Urothelium cell line (cell line): ENCODE data around the gene SLC24A3.
A peak's percentile ranks its signal among the peaks of the same experiment; 100 is the strongest.

Source experiments
- DNase-seq: peaks from one replicate; pipeline ENCODE4 v3.0.0; 2011; ENCODE audit warnings: low spot score, mixed read lengths
- FAIRE-seq: peaks from 2 replicates; lab custom pipeline; 2011; peaks lifted over from hg19 to GRCh38; lab: Jason Lieb, UNC

The SLC24A3 gene

DNA sequence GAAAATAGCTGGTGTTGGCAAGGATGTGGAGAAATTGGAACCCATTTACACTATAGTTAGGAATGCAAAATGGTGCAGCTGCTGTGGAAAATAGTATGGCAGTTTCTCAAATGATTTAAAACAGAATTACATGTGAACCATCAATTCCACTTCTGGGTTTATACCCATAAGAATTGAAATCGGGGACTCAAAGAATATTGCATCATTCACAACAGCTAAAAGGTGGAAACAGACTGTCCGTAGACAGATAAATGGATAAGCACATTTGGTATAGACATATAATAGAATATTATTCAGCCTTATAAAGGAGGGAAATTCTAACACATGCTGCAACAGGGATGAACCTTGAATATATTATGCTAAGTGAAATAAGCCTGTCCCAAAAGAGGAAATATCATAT, 355.7 kb downstream of the SLC24A3 start:
- FAIRE-seq = no peak

GRCh38 chr20:19571996-19572395, 359.6 kb downstream of the SLC24A3 start:
- no peak for FAIRE-seq
- no peak for DNase-seq

More for the DNA sequence above, 355.7 kb downstream of the SLC24A3 start:
- DNase-seq = no peak

DNA sequence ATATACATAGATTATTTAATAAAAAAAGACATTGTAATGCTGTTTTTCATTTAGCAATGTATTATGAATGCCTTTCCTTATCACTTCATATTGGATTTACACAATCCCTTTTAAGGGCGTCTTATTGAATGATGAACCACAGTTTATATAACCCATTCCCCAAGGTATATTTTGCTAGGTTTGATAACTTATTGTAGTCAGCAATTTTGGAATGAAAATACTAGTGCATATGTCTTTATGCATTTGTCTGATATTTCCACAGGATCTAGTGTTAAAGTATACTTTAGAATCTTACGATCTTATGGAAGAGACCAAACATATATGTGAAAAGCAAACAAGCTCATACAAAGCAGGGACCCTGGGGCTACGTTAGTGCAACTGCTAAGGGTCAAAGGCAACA, 365.2 kb downstream of the SLC24A3 start:
- no peak for FAIRE-seq

DNA sequence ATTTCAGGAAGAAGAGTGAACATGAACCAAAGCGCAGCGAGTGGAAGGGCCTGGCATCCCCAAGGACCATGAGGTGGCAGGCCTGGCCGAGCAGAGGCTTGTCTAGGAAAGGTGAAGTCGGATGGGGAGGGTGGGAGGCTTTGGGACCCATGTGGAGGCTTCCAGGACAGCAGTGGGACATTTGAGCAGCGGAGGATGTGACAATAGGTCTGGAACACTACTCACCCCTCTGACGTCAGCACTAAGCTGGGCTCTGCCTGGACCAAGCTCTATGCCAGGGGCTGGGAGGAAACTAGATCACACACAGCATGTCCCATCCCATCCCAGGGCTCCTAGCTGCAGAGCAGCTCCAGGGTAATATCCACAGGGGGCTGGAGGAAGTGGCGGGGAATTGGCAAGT, 370.3 kb downstream of the SLC24A3 start:
- FAIRE-seq (no peak), DNase-seq (no peak)

More for the DNA sequence above, 365.2 kb downstream of the SLC24A3 start:
- DNase-seq = no peak

DNA sequence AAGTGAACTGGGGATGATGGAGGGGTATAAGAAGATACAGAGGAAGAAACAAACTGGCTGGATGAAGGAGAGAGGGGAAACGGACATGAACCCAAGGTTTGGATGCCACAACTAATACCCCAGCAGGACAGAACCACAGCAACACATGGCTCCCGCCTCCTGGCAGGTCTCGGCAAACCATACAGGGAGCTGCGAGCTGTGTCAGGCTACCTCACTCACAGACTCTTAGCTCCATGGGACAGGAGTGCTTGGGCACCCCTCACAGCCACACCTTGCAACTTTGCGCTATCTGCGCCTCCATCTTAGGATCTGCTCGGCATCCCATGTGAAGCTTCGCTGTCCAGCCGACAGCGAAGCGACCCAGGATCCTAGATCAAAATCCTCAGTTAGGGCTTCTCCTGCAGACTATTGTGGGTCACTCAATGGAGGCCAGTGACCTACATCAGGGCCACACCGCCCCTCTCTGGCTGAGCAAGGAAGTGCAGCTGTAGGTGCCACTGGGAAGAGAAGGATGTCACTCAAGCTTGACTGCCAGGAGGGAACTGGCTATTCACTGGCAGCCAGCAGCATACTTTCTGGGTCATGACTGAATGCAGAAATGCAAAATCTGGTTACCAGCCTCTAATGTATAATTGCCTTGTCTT, 371.2 kb downstream of the SLC24A3 start:
- FAIRE-seq = no peak
- DNase-seq = peak; percentile 41

GRCh38 chr20:19588241-19588640, 375.8 kb downstream of the SLC24A3 start:
- DNase-seq (no peak), FAIRE-seq (no peak)

DNA sequence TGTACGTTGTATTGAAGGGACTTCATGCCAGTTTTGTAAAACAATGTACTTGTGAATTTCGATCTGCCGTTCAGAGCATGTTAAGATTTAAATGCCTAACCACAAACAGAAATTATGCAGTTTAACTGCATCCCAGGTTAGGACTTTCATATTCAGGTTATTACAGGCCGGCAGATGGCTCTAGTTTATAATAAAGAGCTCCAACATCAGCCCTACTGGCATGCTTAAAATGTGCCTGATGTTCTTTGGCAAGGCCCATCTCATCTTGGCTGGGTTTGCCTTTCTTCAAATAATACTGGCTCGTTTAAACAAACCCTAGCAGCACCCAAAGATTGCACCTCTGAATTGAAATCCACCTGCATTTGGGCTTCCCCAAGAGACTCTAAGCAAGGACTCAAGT, 376.3 kb downstream of the SLC24A3 start:
- FAIRE-seq (no peak), DNase-seq (no peak)

GRCh38 chr20:19589787-19590362, 377.4 kb downstream of the SLC24A3 start:
- DNase-seq (no peak), FAIRE-seq (no peak)

- no peak for FAIRE-seq
- no peak for DNase-seq
Measured at GRCh38 chr20:19590382-19590781, 377.9 kb downstream of the SLC24A3 start.

- FAIRE-seq (no peak), DNase-seq (no peak)
Measured at GRCh38 chr20:19593762-19594161, 381.3 kb downstream of the SLC24A3 start.

- no peak for DNase-seq
- FAIRE-seq = no peak
Measured at GRCh38 chr20:19594896-19595295, 382.5 kb downstream of the SLC24A3 start.

GRCh38 chr20:19598117-19598850, 385.8 kb downstream of the SLC24A3 start:
- FAIRE-seq = no peak
- no peak for DNase-seq

- DNase-seq (no peak), FAIRE-seq (no peak)
Measured at GRCh38 chr20:19599200-19599599, 386.8 kb downstream of the SLC24A3 start.

GRCh38 chr20:19600042-19600441, 387.6 kb downstream of the SLC24A3 start:
- FAIRE-seq (no peak), DNase-seq (no peak)

GRCh38 chr20:19601126-19601810, 388.8 kb downstream of the SLC24A3 start:
- no peak for DNase-seq
- FAIRE-seq = no peak

DNA sequence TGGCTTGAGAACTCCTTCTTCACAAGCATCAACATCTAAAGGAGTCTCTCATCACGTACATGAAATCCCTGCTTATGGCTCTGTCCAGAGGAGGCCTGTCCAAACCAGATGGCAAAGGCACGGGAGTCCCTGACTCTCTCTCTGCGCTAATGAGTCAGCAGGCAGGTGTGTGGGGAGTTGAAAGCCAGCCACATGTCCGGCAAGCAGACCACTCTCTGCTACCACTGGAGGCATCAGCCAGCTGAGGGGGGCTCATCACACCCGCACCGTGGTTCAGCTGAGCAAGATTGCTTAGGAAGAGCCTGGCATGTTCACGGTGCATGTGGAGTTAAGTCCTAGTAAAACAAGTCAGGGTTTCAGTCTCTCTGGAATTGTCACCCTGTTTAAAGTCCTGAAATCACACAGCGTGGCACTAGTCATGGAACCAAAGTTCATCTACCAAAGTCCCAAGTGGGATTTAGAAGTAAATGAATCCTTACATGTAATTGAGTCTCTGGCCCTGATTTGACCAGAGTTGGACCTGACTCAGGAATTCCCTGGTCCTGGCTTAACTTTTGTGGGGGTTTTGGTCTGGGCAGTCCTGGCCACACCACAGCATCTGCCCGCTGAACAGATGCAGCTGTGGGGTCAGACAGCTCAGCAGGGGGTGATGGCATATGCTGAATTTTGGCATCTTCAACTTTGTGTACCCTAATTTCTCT, 390.4 kb downstream of the SLC24A3 start:
- DNase-seq (no peak), FAIRE-seq (no peak)

- DNase-seq = no peak
Measured at GRCh38 chr20:19603376-19603750, 390.9 kb downstream of the SLC24A3 start.

DNA sequence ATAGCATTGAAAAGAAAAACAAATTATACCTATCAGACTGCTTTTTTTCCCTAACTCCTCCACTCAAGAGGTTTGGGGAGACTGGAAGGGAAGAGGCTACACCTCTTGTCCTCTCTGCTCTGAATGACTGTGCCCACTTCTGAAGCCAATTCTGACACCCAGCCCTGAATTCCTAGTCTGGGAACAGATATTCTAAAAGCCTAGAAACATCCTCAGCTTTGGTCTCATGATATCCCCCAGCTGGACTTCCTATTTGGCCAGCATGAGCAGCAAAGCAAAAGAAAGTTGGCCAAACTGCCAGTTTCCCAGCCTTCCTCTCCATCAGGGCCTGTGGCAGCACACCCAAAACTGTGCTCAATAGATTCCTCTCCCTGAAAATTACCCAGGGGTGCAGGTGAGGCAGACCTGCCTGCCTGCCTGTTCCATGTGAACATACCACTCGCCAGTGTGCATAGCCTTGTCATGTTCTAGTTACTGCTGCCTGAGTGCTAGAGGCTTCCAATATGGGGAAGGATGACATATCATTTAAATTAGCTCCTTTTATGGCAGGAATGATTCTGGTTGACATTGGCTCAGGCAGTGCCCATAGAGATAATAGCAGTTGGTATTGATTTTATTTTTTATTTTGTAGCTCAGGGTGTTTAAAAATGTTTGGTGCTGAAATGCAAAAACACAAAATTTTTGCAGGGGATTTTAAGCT, 393.5 kb downstream of the SLC24A3 start:
- DNase-seq (no peak), FAIRE-seq (no peak)

More at GRCh38 chr20:19603376-19603750, 390.9 kb downstream of the SLC24A3 start:
- FAIRE-seq = no peak

DNA sequence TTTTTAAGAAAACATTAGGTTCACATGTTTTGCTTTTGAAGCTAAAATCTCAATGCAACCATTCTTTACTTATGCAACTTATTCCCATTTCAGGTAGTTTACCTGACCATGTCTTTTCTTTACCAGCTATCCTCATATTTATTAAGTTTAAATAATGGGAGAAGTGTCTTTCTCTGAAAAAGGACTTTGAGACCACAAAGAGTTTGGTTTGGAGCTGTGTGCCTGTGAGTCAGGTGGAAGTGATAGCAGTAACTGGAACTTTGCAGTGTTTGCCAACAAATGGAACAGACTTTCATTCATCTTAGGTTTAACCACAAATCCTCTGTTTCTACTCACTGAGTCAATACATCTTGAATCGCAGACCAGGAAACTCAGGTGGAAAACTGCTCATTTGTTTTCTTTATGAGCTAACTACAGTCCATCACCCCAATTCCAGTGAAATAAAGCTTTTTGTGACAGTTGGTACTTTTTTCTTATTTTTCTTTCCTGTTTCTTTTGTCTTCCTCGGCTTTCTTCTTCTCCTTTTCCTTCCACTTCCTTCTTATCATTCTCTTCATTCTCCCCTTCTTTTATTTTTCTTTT, 397.3 kb downstream of the SLC24A3 start:
- FAIRE-seq = no peak
- peak; percentile 25 for DNase-seq

GRCh38 chr20:19615629-19616028, 403.2 kb downstream of the SLC24A3 start:
- DNase-seq (no peak), FAIRE-seq (no peak)
